Measurements from ENCODE around the gene ARHGEF11.
A peak's percentile ranks its signal among the peaks of the same experiment; 100 is the strongest.

The ARHGEF11 gene

DNA sequence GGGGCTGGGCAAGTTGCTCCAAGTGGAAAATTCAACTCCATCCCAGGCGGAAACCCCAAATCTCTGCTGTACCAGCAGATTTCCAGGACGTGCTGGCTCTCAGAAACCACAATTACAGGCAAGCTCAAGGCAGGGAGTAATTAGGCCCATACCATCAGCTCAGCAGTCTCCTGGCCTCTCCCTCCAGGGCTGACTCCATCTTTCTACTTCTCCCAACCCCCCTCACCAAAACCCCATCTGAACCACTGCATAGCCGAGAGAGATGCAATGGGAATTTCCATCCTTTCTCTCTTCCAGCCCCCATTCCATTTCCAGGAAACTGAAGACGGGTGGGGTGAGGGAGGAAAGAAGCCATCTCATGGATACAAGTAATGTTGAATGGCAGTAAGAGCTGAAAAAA lies 41.2 kb downstream of the ARHGEF11 start:
- no peak for TF ChIP-seq FOXP2 (optimal IDR thresholded peaks at IDR 0.05; ENCODE audit: control extremely low read depth, extremely low read length, insufficient read depth)
- TF ChIP-seq POLR2AphosphoS5 (IDR thresholded peaks at IDR 0.05; ENCODE audit: borderline replicate concordance, low read depth, low read length) = no peak; the same call in 1 of the 2 replicates
- TF ChIP-seq EZH2 (IDR thresholded peaks at IDR 0.05) = no peak
- Histone ChIP-seq H3K9me3 (ENCODE audit: low read depth, low read length) (no peaks in the 10 kb centered on the region), H3K4me3 (peak overlapping the region; percentile 52), H3K27ac (peak overlapping the region; percentile 70), H3K36me3 (ENCODE audit: insufficient read depth, low read length) (no peaks in the 10 kb centered on the region), H3K9ac (ENCODE audit: insufficient read length) (no peak overlapping the region)
- DNase-seq (ENCODE audit: low read depth, low spot score) = peak; percentile 44

DNA sequence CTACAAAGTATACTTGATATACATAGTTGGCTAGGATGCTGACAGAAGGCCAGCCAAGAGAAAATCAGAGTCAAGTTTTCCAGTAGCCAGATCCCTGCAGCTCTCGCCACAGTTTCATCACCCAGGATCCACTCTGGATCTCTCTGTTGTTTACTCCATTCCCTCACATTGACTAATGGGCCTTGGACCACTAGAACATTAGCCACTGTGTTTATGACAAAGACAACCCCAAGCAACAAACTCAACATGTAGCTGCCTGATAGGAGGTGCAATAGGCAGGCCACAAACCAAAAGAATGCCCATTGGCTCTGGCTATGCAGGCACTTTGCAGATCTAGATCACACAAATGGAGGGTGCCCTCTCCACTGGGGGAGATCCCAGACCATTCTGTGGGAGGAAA lies 44.2 kb downstream of the ARHGEF11 start:
- Histone ChIP-seq H3K27ac (no peak overlapping the region), H3K9me3 (ENCODE audit: low read depth, low read length) (no peaks in the 10 kb centered on the region), H3K9ac (ENCODE audit: insufficient read length) (no peak overlapping the region), H3K4me3 (no peak overlapping the region), H3K36me3 (ENCODE audit: insufficient read depth, low read length) (no peaks in the 10 kb centered on the region)
- TF ChIP-seq FOXP2 (optimal IDR thresholded peaks at IDR 0.05; ENCODE audit: control extremely low read depth, extremely low read length, insufficient read depth) (no peak), POLR2AphosphoS5 (IDR thresholded peaks at IDR 0.05; ENCODE audit: borderline replicate concordance, low read depth, low read length) (no peak), EZH2 (IDR thresholded peaks at IDR 0.05) (no peak)
- DNase-seq (ENCODE audit: low read depth, low spot score) = no peak

DNA sequence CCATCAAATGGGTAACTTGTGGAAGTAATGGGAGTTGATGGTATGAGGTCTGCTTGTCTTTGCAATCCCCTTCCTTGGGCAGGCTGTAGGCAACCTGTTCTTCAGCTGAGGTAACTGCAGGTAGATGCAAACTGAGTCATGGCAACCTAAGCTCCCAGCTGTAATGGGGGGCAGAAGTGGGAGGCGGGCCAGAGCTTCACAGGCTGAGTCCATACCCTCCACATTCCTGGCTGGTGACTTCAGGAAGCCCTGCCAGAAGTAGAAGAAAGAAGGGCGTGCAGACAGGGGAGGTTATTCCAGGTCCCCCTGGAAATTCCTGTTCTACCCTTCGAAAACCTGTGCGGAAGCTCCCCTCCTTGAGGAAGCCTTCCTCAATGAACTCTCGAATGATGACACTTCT lies 44.9 kb downstream of the ARHGEF11 start:
- no peak for TF ChIP-seq POLR2AphosphoS5 (IDR thresholded peaks at IDR 0.05; ENCODE audit: borderline replicate concordance, low read depth, low read length)
- TF ChIP-seq FOXP2 (optimal IDR thresholded peaks at IDR 0.05; ENCODE audit: control extremely low read depth, extremely low read length, insufficient read depth) = no peak
- H3K27ac ChIP-seq = no peak overlapping the region
- no peak for DNase-seq (ENCODE audit: low read depth, low spot score)
- H3K9me3 ChIP-seq (ENCODE audit: low read depth, low read length) = no peaks in the 10 kb centered on the region
- H3K9ac ChIP-seq (ENCODE audit: insufficient read length) = no peak overlapping the region
- H3K36me3 ChIP-seq (ENCODE audit: insufficient read depth, low read length) = no peaks in the 10 kb centered on the region
- H3K4me3 ChIP-seq = no peak overlapping the region

DNA sequence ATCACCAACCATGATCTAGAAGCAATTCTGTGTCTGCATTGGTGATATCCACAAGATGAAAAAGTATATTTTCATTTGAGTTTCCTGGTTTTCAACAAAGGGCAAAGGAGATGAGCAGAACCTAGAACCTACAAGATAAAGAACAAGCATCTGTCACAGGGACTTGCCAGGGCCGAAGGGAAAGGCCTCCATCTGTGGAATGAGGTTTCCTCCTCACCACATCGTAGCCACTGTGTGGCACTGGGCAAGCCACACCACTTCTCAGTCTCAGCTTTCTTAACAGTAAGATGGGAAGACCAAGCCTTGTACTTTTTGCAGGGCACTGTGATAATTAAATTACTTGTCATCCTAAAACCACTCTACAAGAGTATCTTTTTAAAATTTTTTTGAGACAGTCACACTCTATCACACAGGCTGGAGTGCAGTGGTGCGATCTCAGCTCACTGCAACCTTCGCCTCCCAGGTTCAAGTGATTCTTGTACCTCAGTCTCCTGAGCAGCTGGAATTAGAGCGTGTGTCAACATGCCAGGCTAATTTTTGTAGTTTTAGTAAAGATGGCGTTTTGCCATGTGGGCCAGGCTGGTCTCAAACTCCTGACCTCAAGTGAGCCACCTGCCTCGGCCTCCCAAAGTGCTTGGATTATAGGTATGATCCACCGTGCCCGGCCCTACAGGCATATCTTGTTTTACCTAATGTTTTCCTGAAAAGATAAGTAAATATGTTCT lies 45.8 kb downstream of the ARHGEF11 start:
- Histone ChIP-seq H3K27ac (no peak overlapping the region), H3K9me3 (ENCODE audit: low read depth, low read length) (no peaks in the 10 kb centered on the region), H3K9ac (ENCODE audit: insufficient read length) (no peak overlapping the region), H3K36me3 (ENCODE audit: insufficient read depth, low read length) (no peaks in the 10 kb centered on the region), H3K4me3 (no peak overlapping the region)
- no peak for TF ChIP-seq EZH2 (IDR thresholded peaks at IDR 0.05)
- no peak for TF ChIP-seq FOXP2 (optimal IDR thresholded peaks at IDR 0.05; ENCODE audit: control extremely low read depth, extremely low read length, insufficient read depth)
- no peak for TF ChIP-seq POLR2AphosphoS5 (IDR thresholded peaks at IDR 0.05; ENCODE audit: borderline replicate concordance, low read depth, low read length)
- no peak for DNase-seq (ENCODE audit: low read depth, low spot score)

DNA sequence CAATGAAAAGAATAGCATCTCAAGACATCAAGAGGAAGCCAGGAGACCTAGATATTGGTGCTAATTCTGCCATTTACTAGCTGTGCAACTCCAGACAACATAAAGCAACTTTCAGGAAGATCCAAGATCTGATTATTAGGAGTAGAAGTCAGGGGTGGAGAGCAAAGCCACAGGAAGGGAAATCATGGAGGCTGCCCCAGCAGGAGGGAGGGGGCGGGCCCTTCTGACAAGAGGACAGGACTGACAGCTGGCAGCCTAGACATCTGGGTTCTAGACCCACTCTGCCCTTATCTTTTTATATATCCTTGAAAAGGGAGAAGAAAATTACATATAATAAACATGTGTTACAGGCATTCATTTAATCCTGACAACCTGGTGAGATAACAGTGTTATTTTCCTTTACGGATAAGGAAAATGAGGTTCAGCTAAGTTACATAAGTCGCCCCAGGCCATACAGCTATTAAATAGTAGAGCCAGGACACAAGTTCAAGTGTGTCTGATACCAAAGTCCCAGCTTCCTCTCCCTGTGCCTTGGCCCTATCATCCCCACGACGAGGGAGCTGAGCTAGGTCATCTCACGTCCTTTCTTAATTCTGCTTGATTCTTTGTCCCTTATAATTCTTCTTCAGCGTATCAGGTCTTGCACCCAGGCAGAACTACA lies 46.6 kb downstream of the ARHGEF11 start:
- no peak for DNase-seq (ENCODE audit: low read depth, low spot score)
- Histone ChIP-seq H3K9me3 (ENCODE audit: low read depth, low read length) (no peaks in the 10 kb centered on the region), H3K36me3 (ENCODE audit: insufficient read depth, low read length) (no peaks in the 10 kb centered on the region), H3K4me3 (no peak overlapping the region), H3K27ac (no peak overlapping the region), H3K9ac (ENCODE audit: insufficient read length) (no peak overlapping the region)
- TF ChIP-seq FOXP2 (optimal IDR thresholded peaks at IDR 0.05; ENCODE audit: control extremely low read depth, extremely low read length, insufficient read depth) (no peak), POLR2AphosphoS5 (IDR thresholded peaks at IDR 0.05; ENCODE audit: borderline replicate concordance, low read depth, low read length) (no peak), EZH2 (IDR thresholded peaks at IDR 0.05) (no peak)

DNA sequence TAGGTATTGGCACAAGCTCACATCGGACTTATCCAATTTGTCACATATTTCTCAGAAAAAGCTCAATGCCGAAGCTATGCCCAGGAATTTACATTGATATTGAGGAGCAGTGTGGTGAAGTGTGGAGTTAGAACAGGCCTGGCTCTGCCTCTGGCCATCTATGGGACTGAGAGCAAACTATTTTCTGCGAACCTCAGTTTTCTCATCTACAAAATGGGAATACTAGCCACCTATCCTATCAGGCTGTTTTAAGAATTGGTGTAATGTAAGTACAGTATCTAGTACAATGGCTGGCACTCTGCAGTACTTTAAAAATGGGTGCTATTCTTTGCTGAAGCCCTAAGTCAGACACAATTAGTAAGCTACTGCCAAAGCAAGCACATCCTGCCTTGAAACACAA lies 47.2 kb downstream of the ARHGEF11 start:
- TF ChIP-seq FOXP2 (optimal IDR thresholded peaks at IDR 0.05; ENCODE audit: control extremely low read depth, extremely low read length, insufficient read depth) = no peak
- TF ChIP-seq EZH2 (IDR thresholded peaks at IDR 0.05) = no peak
- no peak for TF ChIP-seq POLR2AphosphoS5 (IDR thresholded peaks at IDR 0.05; ENCODE audit: borderline replicate concordance, low read depth, low read length)
- no peak overlapping the region for H3K4me3 ChIP-seq
- no peak overlapping the region for H3K27ac ChIP-seq
- H3K9ac ChIP-seq (ENCODE audit: insufficient read length) = no peak overlapping the region
- no peak for DNase-seq (ENCODE audit: low read depth, low spot score)
- H3K36me3 ChIP-seq (ENCODE audit: insufficient read depth, low read length) = no peaks in the 10 kb centered on the region
- H3K9me3 ChIP-seq (ENCODE audit: low read depth, low read length) = no peaks in the 10 kb centered on the region

DNA sequence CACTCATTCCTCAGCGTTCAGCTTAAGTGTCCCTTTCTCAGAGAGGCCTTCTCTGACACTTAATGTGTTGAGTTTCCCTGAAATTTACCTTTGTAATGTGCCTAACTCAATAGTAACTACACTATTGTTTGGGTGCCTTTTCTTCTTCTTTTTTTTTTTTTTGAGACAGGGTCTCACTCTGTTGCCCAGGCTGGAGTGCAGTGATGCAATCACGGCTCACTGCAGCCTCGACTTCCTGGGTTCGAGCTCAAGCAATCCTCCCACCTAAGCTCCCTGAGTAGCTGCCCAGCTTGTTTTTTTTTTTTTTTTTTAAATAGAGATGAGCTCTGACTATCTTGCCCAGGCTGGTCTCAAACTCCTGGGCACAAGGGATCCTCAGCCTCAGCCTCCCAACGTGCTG lies 50.1 kb downstream of the ARHGEF11 start:
- no peaks in the 10 kb centered on the region for H3K9me3 ChIP-seq (ENCODE audit: low read depth, low read length)
- DNase-seq (ENCODE audit: low read depth, low spot score) = no peak
- no peak overlapping the region for H3K9ac ChIP-seq (ENCODE audit: insufficient read length)
- H3K27ac ChIP-seq = no peak overlapping the region
- no peak for TF ChIP-seq POLR2AphosphoS5 (IDR thresholded peaks at IDR 0.05; ENCODE audit: borderline replicate concordance, low read depth, low read length)
- no peak for TF ChIP-seq FOXP2 (optimal IDR thresholded peaks at IDR 0.05; ENCODE audit: control extremely low read depth, extremely low read length, insufficient read depth)
- no peak for TF ChIP-seq EZH2 (IDR thresholded peaks at IDR 0.05)
- H3K4me3 ChIP-seq = no peak overlapping the region
- H3K36me3 ChIP-seq (ENCODE audit: insufficient read depth, low read length) = no peaks in the 10 kb centered on the region

DNA sequence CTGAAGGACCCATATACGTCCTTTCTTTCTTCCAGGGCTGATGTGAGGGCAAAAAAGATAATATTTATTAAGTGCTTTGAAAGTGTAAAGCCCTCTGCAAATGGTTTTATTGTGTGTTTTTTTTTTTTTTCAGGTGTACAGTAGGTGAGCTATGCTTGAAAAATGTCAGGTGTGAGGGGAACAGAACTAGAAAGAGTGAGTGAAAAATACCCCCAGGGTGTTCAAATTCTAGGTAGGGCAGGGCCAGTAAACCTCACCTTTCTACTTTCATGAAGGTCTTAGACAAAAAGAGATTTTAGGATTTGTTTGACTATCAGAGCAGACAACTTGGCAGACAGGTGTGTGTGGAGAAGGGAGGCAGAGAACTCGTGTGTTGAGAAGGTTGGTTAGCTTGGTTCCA lies 51.3 kb downstream of the ARHGEF11 start:
- Histone ChIP-seq H3K9ac (ENCODE audit: insufficient read length) (no peak overlapping the region), H3K4me3 (no peak overlapping the region), H3K27ac (no peak overlapping the region), H3K36me3 (ENCODE audit: insufficient read depth, low read length) (no peaks in the 10 kb centered on the region), H3K9me3 (ENCODE audit: low read depth, low read length) (no peaks in the 10 kb centered on the region)
- TF ChIP-seq POLR2AphosphoS5 (IDR thresholded peaks at IDR 0.05; ENCODE audit: borderline replicate concordance, low read depth, low read length) (no peak), EZH2 (IDR thresholded peaks at IDR 0.05) (no peak), FOXP2 (optimal IDR thresholded peaks at IDR 0.05; ENCODE audit: control extremely low read depth, extremely low read length, insufficient read depth) (no peak)
- DNase-seq (ENCODE audit: low read depth, low spot score) = no peak
